Measurements from ENCODE around the gene LDLRAD2. TPM values are rescaled to one million over a fixed set of nuclear protein-coding genes. Genes with fewer than 3 reads are reported as not detected.

Gene LDLRAD2
- total and polyA plus RNA-seq, 9 of the 15 experiments (the other 6 are each of a cell fraction or from before 2014, with no cell fraction given), result 0.45 to 0.48 TPM; not detected in 7

- TF ChIP-seq RBBP5 (IDR thresholded peaks at IDR 0.05; ENCODE audit: borderline replicate concordance, insufficient read depth, low read length, poor library complexity, severe bottlenecking) (peak; percentile 97), ZNF3 (CRISPR knock-in tag; IDR thresholded peaks at IDR 0.05) (no peak), ZNF589 (CRISPR knock-in tag; IDR thresholded peaks at IDR 0.05; ENCODE audit: low read depth) (no peak), RFX1 (IDR thresholded peaks at IDR 0.05) (no peak), POLR2H (tag; IDR thresholded peaks at IDR 0.05; ENCODE audit: low read depth) (peak; percentile 93), ZBTB17 (CRISPR knock-in tag; IDR thresholded peaks at IDR 0.05) (peak; percentile 79; the same call in 1 of the 2 replicates), ZNF143 (CRISPR knock-in tag; IDR thresholded peaks at IDR 0.05) (no peak; the same call in 1 of the 2 replicates), PTBP1 (IDR thresholded peaks at IDR 0.05; ENCODE audit: low read depth, low read length) (0 out of 2 replicates have a peak, but pooled peaks have one; percentile 63), PTTG1 (tag; IDR thresholded peaks at IDR 0.05; ENCODE audit: low read depth) (no peak), BACH1 (tag; IDR thresholded peaks at IDR 0.05) (no peak), ILF3 (IDR thresholded peaks at IDR 0.05; ENCODE audit: borderline replicate concordance) (no peak), ZNF175 (CRISPR knock-in tag; IDR thresholded peaks at IDR 0.05; ENCODE audit: low read depth) (no peak; the same call in 1 of the 2 replicates), DPF2 (IDR thresholded peaks at IDR 0.05) (peak; percentile 26), ATF6 (CRISPR knock-in tag; IDR thresholded peaks at IDR 0.05) (no peak), ZNF280A (IDR thresholded peaks at IDR 0.05; ENCODE audit: low read depth, partially characterized antibody) (peak; percentile 11), TCF15 (CRISPR knock-in tag; IDR thresholded peaks at IDR 0.05) (peak; percentile 78; the same call in 1 of the 2 replicates), ZNF311 (CRISPR knock-in tag; IDR thresholded peaks at IDR 0.05) (no peak), ZNF695 (CRISPR knock-in tag; IDR thresholded peaks at IDR 0.05) (no peak), ZNF212 (CRISPR knock-in tag; IDR thresholded peaks at IDR 0.05) (no peak), CREB3 (tag; conservative IDR thresholded peaks at IDR 0.05; ENCODE audit: low read depth) (0 out of 2 replicates have a peak, but pooled peaks have one; percentile 86), RBM15 (IDR thresholded peaks at IDR 0.05; ENCODE audit: insufficient read depth, low read length) (no peak), SRSF3 (IDR thresholded peaks at IDR 0.05; ENCODE audit: insufficient read depth, low read length) (peak; percentile 97; the same call in 1 of the 2 replicates)
These were observed 29.0 kb upstream of the LDLRAD2 start, which contains the start of gene USP48 (continued) for GRCh38 chr1:21782868-21783678.

Data from K562 (cell line).